GM19043 (cell line): ENCODE results near the gene CSH2.
A peak's percentile ranks its signal among the peaks of the same experiment; 100 is the strongest.
"Not testable (repeated sequence)": the region's sequence is repeated elsewhere in the genome, so short reads cannot be mapped to it uniquely, and the experiment has no call there.

Source experiments
- ATAC-seq: cut with Tn5 transposase; IDR thresholded peaks from one replicate; pipeline ENCODE4 v1.9.1; 2021; ENCODE audit warnings: low read depth; ENCODE audit not compliant: unreplicated experiment

The CSH2 gene

GRCh38 chr17:63866625-63867024, 6.9 kb downstream of the CSH2 start:
- ATAC-seq, result not testable (repeated sequence)

DNA sequence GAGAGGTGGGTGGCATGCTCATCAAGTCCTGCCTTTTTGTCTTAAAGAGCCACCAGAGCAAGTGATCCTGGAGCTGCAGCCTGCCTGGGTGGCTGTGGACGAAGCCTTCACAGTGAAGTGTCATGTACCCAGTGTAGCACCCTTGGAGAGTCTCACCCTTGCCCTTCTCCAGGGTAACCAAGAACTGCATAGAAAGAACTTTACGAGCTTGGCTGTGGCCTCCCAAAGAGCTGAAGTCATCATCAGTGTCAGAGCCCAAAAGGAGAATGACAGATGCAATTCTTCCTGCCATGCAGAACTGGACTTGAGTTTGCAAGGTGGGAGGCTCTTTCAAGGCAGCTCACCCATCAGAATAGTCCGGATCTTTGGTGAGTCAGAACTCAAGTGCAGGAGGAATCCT, 14.2 kb downstream of the CSH2 start:
- no peak for ATAC-seq

DNA sequence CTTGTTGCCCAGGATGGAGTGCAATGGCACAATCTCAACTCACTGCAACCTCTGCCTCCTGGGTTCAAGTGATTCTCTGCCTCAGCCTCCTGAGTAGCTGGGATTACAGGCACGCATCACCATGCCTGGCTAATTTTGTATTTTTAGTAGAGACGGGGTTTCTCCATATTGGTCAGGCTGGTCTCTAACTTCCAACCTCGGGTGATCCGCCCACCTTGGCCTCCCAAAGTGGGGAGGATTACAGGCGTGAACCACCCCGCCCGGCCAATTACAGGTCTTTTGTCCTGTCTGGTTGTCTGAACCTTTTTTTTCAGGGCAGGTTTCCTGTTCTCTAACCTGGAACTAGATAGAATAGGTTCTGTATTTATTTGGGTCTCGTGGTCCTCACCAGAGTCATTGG, 17.1 kb downstream of the CSH2 start:
- not testable (repeated sequence) for ATAC-seq

DNA sequence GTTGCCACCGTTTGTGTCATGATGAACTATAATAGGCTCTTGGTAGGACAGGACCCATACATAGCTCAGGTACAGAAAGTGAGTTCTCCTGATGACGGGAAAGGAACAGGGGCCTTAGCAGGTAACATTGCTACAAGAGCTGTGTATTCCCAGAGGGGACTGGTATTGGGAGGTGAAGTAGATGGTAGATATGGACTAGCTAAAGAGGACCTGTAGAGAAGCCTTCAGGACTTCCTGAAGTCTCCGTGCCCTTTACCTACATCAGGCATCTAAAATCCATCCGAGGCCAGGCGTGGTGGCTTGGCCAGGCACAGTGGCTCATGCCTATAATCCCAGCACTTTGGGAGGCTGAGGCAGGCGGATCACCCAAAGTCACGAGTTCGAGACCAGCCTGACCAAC, 18.3 kb downstream of the CSH2 start:
- no peak for ATAC-seq

DNA sequence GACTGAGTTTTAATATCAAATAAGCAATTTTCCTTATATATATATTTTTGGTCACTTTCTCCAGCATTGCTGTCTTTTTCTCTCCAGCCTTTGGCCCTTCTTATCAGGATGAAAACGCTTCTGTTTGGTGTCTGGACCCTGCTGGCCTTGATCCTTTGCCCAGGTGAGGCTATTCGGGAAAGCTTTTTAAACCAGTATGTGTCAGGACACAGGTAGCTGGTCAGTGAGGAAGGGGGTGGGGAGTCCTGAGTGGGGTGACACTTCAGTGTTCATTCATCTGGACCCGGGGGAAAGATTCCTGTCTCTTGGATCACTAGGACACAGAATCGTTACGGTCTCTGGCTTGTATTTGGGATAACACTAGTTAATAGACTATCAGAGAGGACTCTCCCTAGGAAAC, 18.8 kb downstream of the CSH2 start:
- ATAC-seq, result no peak

DNA sequence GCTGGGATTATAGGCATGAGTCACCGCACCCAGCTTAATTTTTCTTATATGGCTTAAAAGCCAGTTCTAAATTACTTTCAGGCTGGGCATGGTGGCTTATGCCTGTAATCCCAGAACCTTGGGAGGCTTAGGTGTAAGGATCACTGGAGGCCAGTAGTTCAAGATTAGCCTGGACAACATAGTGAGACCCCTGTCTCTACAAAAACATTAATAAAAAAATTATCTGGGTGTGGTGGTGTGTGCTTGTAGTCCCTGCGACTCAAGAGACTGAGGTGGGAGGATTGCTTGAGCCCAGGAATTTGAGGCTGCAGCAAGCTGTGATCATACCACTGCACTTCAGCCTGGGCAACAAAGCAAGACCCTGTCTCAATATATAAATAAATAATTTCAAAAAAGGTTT, 20.2 kb downstream of the CSH2 start:
- ATAC-seq, result no peak

DNA sequence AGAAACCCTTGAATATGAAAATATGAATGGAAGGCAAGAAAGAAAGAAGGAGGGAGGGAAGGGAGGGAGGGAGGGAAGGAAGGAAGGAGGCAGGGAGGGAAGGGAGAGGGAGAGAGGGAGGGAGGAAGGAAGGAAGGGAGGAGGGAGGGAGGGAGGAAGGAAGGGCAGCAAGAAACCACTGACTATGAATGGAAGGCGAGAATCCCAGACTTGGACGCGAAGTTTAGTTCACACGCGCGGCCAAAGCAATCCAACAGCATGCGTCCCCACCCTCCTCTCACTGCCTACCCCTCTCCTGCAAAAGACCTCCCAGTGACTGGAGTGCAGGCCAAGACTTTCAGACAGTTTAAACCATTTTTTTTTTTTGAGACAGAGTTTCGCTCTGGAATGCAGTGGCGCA, 23.1 kb downstream of the CSH2 start:
- ATAC-seq, result no peak

DNA sequence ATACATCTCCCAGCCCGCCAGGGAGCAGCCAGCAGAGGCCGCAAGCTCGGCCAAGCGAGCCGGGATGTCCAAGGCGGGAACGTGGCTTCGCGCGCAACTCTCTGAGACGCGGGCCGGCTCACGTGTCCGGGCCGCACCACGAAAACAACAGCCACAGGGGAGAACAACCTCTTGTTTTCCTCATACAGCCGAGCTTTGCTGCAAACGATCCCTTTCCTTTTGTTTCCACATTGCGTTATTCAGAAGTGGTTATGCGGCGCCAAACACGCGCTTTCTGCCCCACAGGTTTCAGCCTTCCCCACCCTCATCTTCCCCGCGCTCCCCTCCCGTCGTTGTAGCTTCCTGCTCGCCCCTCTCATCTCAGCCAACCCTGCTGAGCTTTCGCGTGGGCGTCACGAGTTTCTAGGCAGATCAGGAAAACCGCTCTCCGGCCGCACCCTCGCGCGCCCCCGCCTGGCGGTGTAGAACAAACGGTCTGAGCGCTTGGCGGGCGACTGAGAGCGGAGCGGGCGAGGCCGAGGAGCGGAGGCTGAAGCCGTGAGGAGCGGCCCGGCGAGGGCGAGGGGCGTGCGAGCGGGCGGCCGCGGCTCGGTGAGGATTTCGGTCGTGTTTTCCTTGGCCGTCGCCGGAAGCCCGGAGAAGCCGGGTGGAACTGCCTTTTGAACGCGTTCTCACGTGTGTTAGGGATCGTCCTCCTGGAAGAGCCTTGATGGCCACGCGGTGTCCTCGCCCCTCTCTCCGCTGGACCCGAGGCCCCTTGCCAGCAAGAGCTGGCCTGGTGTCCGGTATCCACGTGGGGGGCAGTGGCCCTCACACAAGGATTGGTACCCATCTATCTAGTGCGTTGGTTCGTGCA, 24.4 kb downstream of the CSH2 start:
- ATAC-seq, result peak; percentile 89

GRCh38 chr17:63847525-63848249, 25.8 kb downstream of the CSH2 start:
- no peak for ATAC-seq

- no peak for ATAC-seq
Observed at GRCh38 chr17:63845509-63845908, 28.0 kb downstream of the CSH2 start.

GRCh38 chr17:63843910-63844677, 29.4 kb downstream of the CSH2 start:
- ATAC-seq, result no peak

DNA sequence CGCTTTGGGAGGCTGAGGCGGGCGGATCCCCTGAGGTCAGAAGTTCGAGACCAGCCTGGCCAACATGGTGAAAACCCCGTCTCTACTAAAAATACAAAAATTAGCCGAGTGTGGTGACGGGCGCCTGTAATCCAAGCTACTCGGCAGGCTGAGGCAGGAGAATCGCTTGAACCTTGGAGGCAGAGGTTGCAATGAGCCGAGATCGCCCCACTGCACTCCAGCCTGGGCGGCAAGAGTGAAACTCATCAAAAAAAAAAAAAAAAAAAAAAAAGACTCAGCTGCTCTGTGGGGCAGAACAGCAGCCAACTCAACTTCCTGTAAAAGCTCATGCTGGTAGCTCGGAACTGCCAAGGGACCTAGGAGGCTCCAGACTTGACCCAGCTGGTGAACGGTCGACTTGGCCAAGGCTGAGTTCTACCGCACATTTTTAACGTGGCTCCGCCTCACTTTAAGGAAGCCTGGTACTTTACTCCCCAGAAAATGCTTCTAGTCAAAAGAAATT, 30.0 kb downstream of the CSH2 start:
- ATAC-seq, result not testable (repeated sequence)

DNA sequence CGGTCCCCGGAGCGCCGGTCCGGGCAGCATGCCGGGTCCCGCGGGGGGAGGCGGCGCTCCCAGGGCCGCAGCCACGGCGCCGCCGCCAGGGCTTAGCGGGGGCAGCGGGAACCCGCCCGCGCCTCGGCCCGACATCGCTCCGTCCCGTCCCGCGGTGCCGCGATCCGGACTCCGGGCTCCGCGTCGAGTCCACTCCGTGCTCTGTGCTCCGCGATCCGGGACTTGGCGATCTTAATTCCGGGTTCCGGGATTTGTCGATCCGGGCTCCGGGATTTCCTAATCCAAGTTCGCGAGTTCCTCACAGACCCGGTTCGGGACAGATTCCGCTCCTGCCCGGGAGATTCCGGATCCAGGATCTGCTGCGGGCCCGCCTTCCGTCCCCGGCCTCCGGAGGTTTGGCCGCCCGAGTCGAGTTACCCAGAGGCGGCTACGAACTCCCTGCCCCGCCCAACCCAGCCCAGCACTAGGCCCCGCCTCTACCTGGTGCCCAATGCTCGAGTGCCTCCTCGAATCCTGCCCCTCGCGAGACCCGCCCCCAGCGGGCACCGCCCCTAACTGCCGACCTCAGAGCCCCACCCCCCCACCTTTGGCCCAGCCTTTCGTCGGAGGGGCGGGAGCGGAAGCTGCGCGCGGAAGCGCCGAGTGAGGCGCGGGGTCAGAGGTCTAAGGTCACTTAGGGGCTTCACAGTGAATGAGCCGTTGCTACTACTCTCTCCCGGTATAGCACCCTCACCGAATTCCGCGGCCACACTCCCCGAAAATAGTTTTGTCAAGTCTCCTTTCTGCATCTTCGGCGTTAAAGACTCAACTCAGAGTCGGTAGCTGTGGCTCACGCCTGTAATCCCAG, 30.7 kb downstream of the CSH2 start, which contains the start of gene SMARCD2:
SMARCD2 (minus strand) TSS at position 146 of the 847 bp plus-strand sequence; CDS start at position 135, 11 bp downstream.
- peak; percentile 60 for ATAC-seq

GRCh38 chr17:63842173-63842539, 31.3 kb downstream of the CSH2 start:
- peak; percentile 26 for ATAC-seq

GRCh38 chr17:63841350-63842172, 31.9 kb downstream of the CSH2 start:
- ATAC-seq, result no peak

DNA sequence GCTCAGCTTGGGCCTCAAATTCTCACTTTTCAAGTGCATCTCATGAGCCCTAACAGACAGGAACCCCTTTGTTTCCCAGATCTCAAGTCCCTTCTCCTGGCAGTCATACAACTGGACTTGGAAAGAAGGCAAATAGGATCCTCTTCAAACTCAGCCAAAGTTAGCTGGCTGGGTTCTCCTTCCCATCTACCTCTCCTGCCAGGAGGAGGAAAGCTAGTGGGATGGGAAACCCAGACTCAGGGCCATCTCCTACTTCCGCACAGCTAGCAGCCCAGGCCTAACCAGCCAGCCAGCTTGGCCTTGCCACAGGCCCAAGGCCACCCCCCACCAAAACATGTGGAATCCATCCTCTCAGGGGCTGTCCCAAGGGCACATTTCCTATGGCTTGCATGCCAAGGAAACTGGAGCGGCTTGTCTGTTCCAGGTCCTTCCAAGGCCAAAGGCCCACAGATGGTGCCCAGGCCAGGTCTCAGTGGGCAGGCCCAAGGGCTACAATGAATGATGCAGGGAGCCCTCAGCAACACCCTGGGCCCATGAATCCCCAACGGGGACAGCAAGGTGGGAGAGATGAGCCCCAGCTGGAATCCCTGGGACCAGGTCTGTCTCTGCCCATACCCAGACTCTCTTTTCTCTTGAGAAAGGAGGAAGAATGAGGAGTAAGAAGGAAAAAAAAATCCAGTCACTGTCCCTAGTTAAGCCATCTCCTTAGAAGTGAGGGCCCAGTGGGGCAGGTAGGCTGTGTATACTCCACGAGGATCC, 32.7 kb downstream of the CSH2 start:
- no peak for ATAC-seq

DNA sequence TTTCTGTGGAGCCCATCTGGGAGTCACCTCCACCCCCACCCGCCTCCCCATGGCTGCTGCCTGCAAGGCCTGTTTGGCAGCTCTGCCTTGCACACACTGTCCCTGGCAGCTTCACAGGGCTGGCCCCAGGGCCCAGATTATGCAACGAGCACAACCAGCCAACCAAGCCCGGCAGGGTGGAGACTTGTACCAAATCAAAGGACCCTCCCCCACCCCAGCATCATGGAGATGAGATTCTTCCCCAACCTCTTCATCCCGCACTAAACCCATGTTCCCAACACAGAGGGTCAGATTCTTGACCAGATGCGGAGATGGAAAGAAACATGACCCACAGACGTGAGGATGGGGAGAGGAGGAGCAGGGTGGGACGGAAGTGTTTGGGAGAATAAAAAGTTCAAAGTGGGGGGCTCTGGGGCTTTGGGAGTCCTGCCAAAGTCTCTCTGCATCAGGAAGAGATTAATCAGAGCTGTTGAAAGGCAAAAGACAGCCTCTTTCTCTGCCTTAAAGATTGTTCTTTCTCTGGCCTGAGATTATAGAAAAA, 34.8 kb downstream of the CSH2 start:
- no peak for ATAC-seq

DNA sequence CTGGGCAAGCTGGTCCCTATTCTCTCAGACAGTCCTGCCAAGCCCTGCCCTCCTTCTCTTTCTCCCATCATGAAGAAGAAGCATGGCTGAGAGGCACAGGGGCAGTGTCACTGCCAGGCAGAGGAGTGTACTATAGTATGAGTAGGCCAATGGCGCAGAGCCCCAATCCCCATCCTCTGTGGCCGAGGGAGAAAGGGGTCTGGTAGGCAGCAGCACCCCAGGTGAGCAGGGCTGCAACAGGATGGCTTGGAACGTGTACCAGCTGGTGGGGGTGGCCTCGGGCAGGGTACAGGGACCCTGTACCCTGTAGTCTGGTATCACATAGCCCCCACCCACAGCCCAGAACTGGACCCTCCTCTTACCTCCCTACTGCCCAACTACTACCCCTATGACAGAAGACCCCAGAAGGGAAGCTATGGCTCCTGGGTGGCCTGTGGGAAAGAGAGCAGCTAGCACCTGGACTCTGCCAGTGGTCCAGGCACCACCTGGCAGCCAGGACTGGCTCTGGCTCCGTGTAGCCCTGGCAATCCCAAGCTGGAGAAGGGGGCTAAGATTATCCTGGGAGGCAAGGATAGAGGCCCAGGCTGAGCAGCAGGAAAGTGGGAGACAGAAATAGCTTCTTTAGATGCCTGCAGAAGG, 35.4 kb downstream of the CSH2 start:
- ATAC-seq, result no peak
